ENCODE data around the gene RPS6KA5.

Gene RPS6KA5

GRCh38 chr14:91021991-91022621 lies 38.3 kb downstream of the RPS6KA5 start:
- H3K4me1 Mint-ChIP-seq (ENCODE audit: low read depth): peaks cover 44% of the 10 kb centered on the region
- no peaks in the 10 kb centered on the region for H3K9me3 Mint-ChIP-seq
- peaks cover 4% of the 10 kb centered on the region for H3K36me3 Mint-ChIP-seq (ENCODE audit: low read depth)
- H3K27ac Mint-ChIP-seq: peak overlapping the region; percentile 79
- H3K4me3 Mint-ChIP-seq: peak overlapping the region; percentile 73
- no peaks in the 10 kb centered on the region for H3K27me3 Mint-ChIP-seq

- Mint-ChIP-seq H3K9me3 (no peaks in the 10 kb centered on the region), H3K4me3 (no peak overlapping the region), H3K4me1 (ENCODE audit: low read depth) (peaks cover 40% of the 10 kb centered on the region), H3K36me3 (ENCODE audit: low read depth) (peaks cover 4% of the 10 kb centered on the region), H3K27me3 (no peaks in the 10 kb centered on the region), H3K27ac (peak overlapping the region; percentile 22)
Observed at GRCh38 chr14:91021115-91021514, 39.3 kb downstream of the RPS6KA5 start.

- Mint-ChIP-seq H3K27ac (no peak overlapping the region), H3K4me1 (ENCODE audit: low read depth) (peaks cover 43% of the 10 kb centered on the region), H3K36me3 (ENCODE audit: low read depth) (peaks cover 4% of the 10 kb centered on the region), H3K4me3 (no peak overlapping the region), H3K9me3 (no peaks in the 10 kb centered on the region), H3K27me3 (no peaks in the 10 kb centered on the region)
Observed at GRCh38 chr14:91019673-91020072, 40.8 kb downstream of the RPS6KA5 start.

GRCh38 chr14:91018481-91018880 lies 42.0 kb downstream of the RPS6KA5 start:
- Mint-ChIP-seq H3K9me3 (no peaks in the 10 kb centered on the region), H3K4me1 (ENCODE audit: low read depth) (peaks cover 33% of the 10 kb centered on the region), H3K27ac (peak overlapping the region; percentile 17), H3K27me3 (no peaks in the 10 kb centered on the region), H3K36me3 (ENCODE audit: low read depth) (peaks cover 4% of the 10 kb centered on the region), H3K4me3 (no peak overlapping the region)

- Mint-ChIP-seq H3K27me3 (no peaks in the 10 kb centered on the region), H3K4me1 (ENCODE audit: low read depth) (peaks cover 21% of the 10 kb centered on the region), H3K9me3 (no peaks in the 10 kb centered on the region), H3K27ac (no peak overlapping the region), H3K36me3 (ENCODE audit: low read depth) (peaks cover 4% of the 10 kb centered on the region), H3K4me3 (no peak overlapping the region)
Observed at GRCh38 chr14:91016800-91017410, 43.5 kb downstream of the RPS6KA5 start.

- Mint-ChIP-seq H3K9me3 (no peaks in the 10 kb centered on the region), H3K4me3 (no peak overlapping the region), H3K27me3 (no peaks in the 10 kb centered on the region), H3K36me3 (ENCODE audit: low read depth) (peaks cover 4% of the 10 kb centered on the region), H3K4me1 (ENCODE audit: low read depth) (peaks cover 22% of the 10 kb centered on the region), H3K27ac (no peak overlapping the region)
Observed at GRCh38 chr14:91015435-91015834, 45.0 kb downstream of the RPS6KA5 start.

GRCh38 chr14:91012045-91012444 lies 48.4 kb downstream of the RPS6KA5 start:
- Mint-ChIP-seq H3K27me3 (no peaks in the 10 kb centered on the region), H3K4me3 (no peak overlapping the region), H3K9me3 (no peaks in the 10 kb centered on the region), H3K27ac (no peak overlapping the region), H3K36me3 (ENCODE audit: low read depth) (no peaks in the 10 kb centered on the region), H3K4me1 (ENCODE audit: low read depth) (peaks cover 46% of the 10 kb centered on the region)

- H3K4me1 Mint-ChIP-seq (ENCODE audit: low read depth): peaks cover 50% of the 10 kb centered on the region
- no peaks in the 10 kb centered on the region for H3K27me3 Mint-ChIP-seq
- H3K4me3 Mint-ChIP-seq: no peak overlapping the region
- no peak overlapping the region for H3K27ac Mint-ChIP-seq
- H3K9me3 Mint-ChIP-seq: no peaks in the 10 kb centered on the region
- H3K36me3 Mint-ChIP-seq (ENCODE audit: low read depth): no peaks in the 10 kb centered on the region
Observed at GRCh38 chr14:91010153-91010533, 50.3 kb downstream of the RPS6KA5 start.

GRCh38 chr14:91009501-91010152 lies 50.8 kb downstream of the RPS6KA5 start:
- H3K36me3 Mint-ChIP-seq (ENCODE audit: low read depth): no peaks in the 10 kb centered on the region
- H3K9me3 Mint-ChIP-seq: no peaks in the 10 kb centered on the region
- no peaks in the 10 kb centered on the region for H3K27me3 Mint-ChIP-seq
- peak overlapping the region; percentile 57 for H3K4me3 Mint-ChIP-seq
- peak overlapping the region; percentile 65 for H3K27ac Mint-ChIP-seq
- peaks cover 47% of the 10 kb centered on the region for H3K4me1 Mint-ChIP-seq (ENCODE audit: low read depth)

- no peaks in the 10 kb centered on the region for H3K9me3 Mint-ChIP-seq
- no peak overlapping the region for H3K4me3 Mint-ChIP-seq
- no peaks in the 10 kb centered on the region for H3K27me3 Mint-ChIP-seq
- no peak overlapping the region for H3K27ac Mint-ChIP-seq
- H3K4me1 Mint-ChIP-seq (ENCODE audit: low read depth): peaks cover 47% of the 10 kb centered on the region
- H3K36me3 Mint-ChIP-seq (ENCODE audit: low read depth): no peaks in the 10 kb centered on the region
Observed at GRCh38 chr14:91008759-91009409, 51.6 kb downstream of the RPS6KA5 start.

- Mint-ChIP-seq H3K27me3 (no peaks in the 10 kb centered on the region), H3K4me1 (ENCODE audit: low read depth) (peaks cover 46% of the 10 kb centered on the region), H3K36me3 (ENCODE audit: low read depth) (no peaks in the 10 kb centered on the region), H3K27ac (no peak overlapping the region), H3K9me3 (no peaks in the 10 kb centered on the region), H3K4me3 (no peak overlapping the region)
Observed at GRCh38 chr14:91005716-91006115, 54.7 kb downstream of the RPS6KA5 start.

- Mint-ChIP-seq H3K27me3 (no peaks in the 10 kb centered on the region), H3K4me1 (ENCODE audit: low read depth) (peaks cover 38% of the 10 kb centered on the region), H3K4me3 (no peak overlapping the region), H3K27ac (no peak overlapping the region), H3K9me3 (no peaks in the 10 kb centered on the region), H3K36me3 (ENCODE audit: low read depth) (no peaks in the 10 kb centered on the region)
Observed at GRCh38 chr14:91004987-91005386, 55.5 kb downstream of the RPS6KA5 start.

GRCh38 chr14:90999299-90999698 lies 61.1 kb downstream of the RPS6KA5 start:
- Mint-ChIP-seq H3K27me3 (no peaks in the 10 kb centered on the region), H3K4me3 (no peak overlapping the region), H3K27ac (no peak overlapping the region), H3K36me3 (ENCODE audit: low read depth) (peaks cover 7% of the 10 kb centered on the region), H3K4me1 (ENCODE audit: low read depth) (peaks cover 14% of the 10 kb centered on the region), H3K9me3 (no peaks in the 10 kb centered on the region)

- Mint-ChIP-seq H3K4me3 (no peak overlapping the region), H3K27ac (no peak overlapping the region), H3K4me1 (ENCODE audit: low read depth) (peaks cover 26% of the 10 kb centered on the region), H3K36me3 (ENCODE audit: low read depth) (peaks cover 11% of the 10 kb centered on the region), H3K27me3 (no peaks in the 10 kb centered on the region), H3K9me3 (no peaks in the 10 kb centered on the region)
Observed at GRCh38 chr14:90996967-90997366, 63.5 kb downstream of the RPS6KA5 start.

GRCh38 chr14:90995785-90996184 lies 64.7 kb downstream of the RPS6KA5 start:
- Mint-ChIP-seq H3K27me3 (no peaks in the 10 kb centered on the region), H3K27ac (no peak overlapping the region), H3K36me3 (ENCODE audit: low read depth) (peaks cover 16% of the 10 kb centered on the region), H3K4me1 (ENCODE audit: low read depth) (peaks cover 37% of the 10 kb centered on the region), H3K9me3 (no peaks in the 10 kb centered on the region), H3K4me3 (no peak overlapping the region)

Measured in stimulated activated naive CD8-positive, alpha-beta T cell treated with anti-CD3 and anti-CD28 coated beads, Interleukin-15, Interleukin-2, amounts not matched to agents 100 ng/mL and 50 ng/mL, for 24 hours (primary cell).